ENCODE results near the gene TAS2R30. TPM values are rescaled to one million over a fixed set of nuclear protein-coding genes. Genes with fewer than 3 reads are reported as not detected.
"Not testable (repeated sequence)": the region's sequence is repeated elsewhere in the genome, so short reads cannot be mapped to it uniquely, and the experiment has no call there.

TAS2R30 gene
- polyA plus RNA-seq, 4 donors: 0.03 to 0.12 TPM; not detected in 2

- no peaks in the 10 kb centered on the region for H3K27me3 ChIP-seq (ENCODE audit: control insufficient read depth in 3 of 3, insufficient read depth in 3 of 3, low read length in 3 of 3)
- no peaks in the 10 kb centered on the region for H3K4me1 ChIP-seq (ENCODE audit: control insufficient read depth in 3 of 3, insufficient read depth in 2 of 3, low read depth in 1 of 3, low read length in 2 of 3)
- peaks cover 0 to 21% of the 10 kb centered on the region in 2 donors for H3K9me3 ChIP-seq (ENCODE audit: control insufficient read depth in 2 of 2, insufficient read depth in 1 of 2, low read depth in 1 of 2, low read length in 1 of 2)
- H3K36me3 ChIP-seq (ENCODE audit: control insufficient read depth in 3 of 3, insufficient read depth in 2 of 3, low read depth in 1 of 3, low read length in 3 of 3): peaks cover 0 to 9% (median 0%) of the 10 kb centered on the region in 3 donors
- no peak overlapping the region for H3K4me3 ChIP-seq (ENCODE audit: low read depth in 1 of 3, low read length in 3 of 3)
- 52 to 83% (median 77%) methylated on average over 2 of the region's 2 CpGs for WGBS, 3 donors
- H3K27ac ChIP-seq (ENCODE audit: low read depth in 1 of 3, low read length in 2 of 3): no peak overlapping the region
- no peak for DNase-seq
- no peak for FAIRE-seq
These were observed 8.9 kb upstream of the TAS2R30 start for GRCh38 chr12:11143352-11143751.

- no peaks in the 10 kb centered on the region for H3K27me3 ChIP-seq (ENCODE audit: control insufficient read depth in 3 of 3, insufficient read depth in 3 of 3, low read length in 3 of 3)
- DNase-seq (no peak), FAIRE-seq (no peak)
- no peak overlapping the region for H3K27ac ChIP-seq (ENCODE audit: low read depth in 1 of 3, low read length in 2 of 3)
- 49 to 71% (median 59%) methylated on average over 2 of the region's 2 CpGs for WGBS, 3 donors
- no peaks in the 10 kb centered on the region for H3K9me3 ChIP-seq (ENCODE audit: control insufficient read depth in 2 of 2, insufficient read depth in 1 of 2, low read depth in 1 of 2, low read length in 1 of 2)
- H3K4me3 ChIP-seq (ENCODE audit: low read depth in 1 of 3, low read length in 3 of 3): no peak overlapping the region
- no peaks in the 10 kb centered on the region for H3K4me1 ChIP-seq (ENCODE audit: control insufficient read depth in 3 of 3, insufficient read depth in 2 of 3, low read depth in 1 of 3, low read length in 2 of 3)
- no peaks in the 10 kb centered on the region for H3K36me3 ChIP-seq (ENCODE audit: control insufficient read depth in 3 of 3, insufficient read depth in 2 of 3, low read depth in 1 of 3, low read length in 3 of 3)
These were observed 1.6 kb upstream of the TAS2R30 start for GRCh38 chr12:11136075-11136474.

GRCh38 chr12:11133816-11134215, 628 bp downstream of the TAS2R30 start:
- Histone ChIP-seq H3K4me3 (ENCODE audit: low read depth in 1 of 3, low read length in 3 of 3) (no peak overlapping the region), H3K27me3 (ENCODE audit: control insufficient read depth in 3 of 3, insufficient read depth in 3 of 3, low read length in 3 of 3) (no peaks in the 10 kb centered on the region), H3K9me3 (ENCODE audit: control insufficient read depth in 2 of 2, insufficient read depth in 1 of 2, low read depth in 1 of 2, low read length in 1 of 2) (no peaks in the 10 kb centered on the region), H3K27ac (ENCODE audit: low read depth in 1 of 3, low read length in 2 of 3) (no peak overlapping the region), H3K4me1 (ENCODE audit: control insufficient read depth in 3 of 3, insufficient read depth in 2 of 3, low read depth in 1 of 3, low read length in 2 of 3) (no peaks in the 10 kb centered on the region), H3K36me3 (ENCODE audit: control insufficient read depth in 3 of 3, insufficient read depth in 2 of 3, low read depth in 1 of 3, low read length in 3 of 3) (peaks cover 0 to 3% (median 0%) of the 10 kb centered on the region in 3 donors)
- DNase-seq (no peak), FAIRE-seq (no peak)
- WGBS, 3 donors: 90 to 100% (median 96%) methylated on average over 2 of the region's 2 CpGs

GRCh38 chr12:11133162-11133561, 1.3 kb downstream of the TAS2R30 start:
- Histone ChIP-seq H3K4me1 (ENCODE audit: control insufficient read depth in 3 of 3, insufficient read depth in 2 of 3, low read depth in 1 of 3, low read length in 2 of 3) (no peaks in the 10 kb centered on the region), H3K4me3 (ENCODE audit: low read depth in 1 of 3, low read length in 3 of 3) (no peak overlapping the region), H3K36me3 (ENCODE audit: control insufficient read depth in 3 of 3, insufficient read depth in 2 of 3, low read depth in 1 of 3, low read length in 3 of 3) (peaks cover 0 to 3% (median 0%) of the 10 kb centered on the region in 3 donors), H3K27me3 (ENCODE audit: control insufficient read depth in 3 of 3, insufficient read depth in 3 of 3, low read length in 3 of 3) (no peaks in the 10 kb centered on the region), H3K9me3 (ENCODE audit: control insufficient read depth in 2 of 2, insufficient read depth in 1 of 2, low read depth in 1 of 2, low read length in 1 of 2) (no peaks in the 10 kb centered on the region), H3K27ac (ENCODE audit: low read depth in 1 of 3, low read length in 2 of 3) (no peak overlapping the region)
- FAIRE-seq: no peak
- no peak for DNase-seq
- WGBS, 3 donors: 90 to 93% (median 93%) methylated on average over 2 of the region's 2 CpGs

- Histone ChIP-seq H3K27me3 (ENCODE audit: control insufficient read depth in 3 of 3, insufficient read depth in 3 of 3, low read length in 3 of 3) (no peaks in the 10 kb centered on the region), H3K27ac (ENCODE audit: low read depth in 1 of 3, low read length in 2 of 3) (no peak overlapping the region), H3K36me3 (ENCODE audit: control insufficient read depth in 3 of 3, insufficient read depth in 2 of 3, low read depth in 1 of 3, low read length in 3 of 3) (peaks cover 0 to 3% (median 0%) of the 10 kb centered on the region in 3 donors), H3K4me3 (ENCODE audit: low read depth in 1 of 3, low read length in 3 of 3) (no peak overlapping the region), H3K4me1 (ENCODE audit: control insufficient read depth in 3 of 3, insufficient read depth in 2 of 3, low read depth in 1 of 3, low read length in 2 of 3) (no peaks in the 10 kb centered on the region), H3K9me3 (ENCODE audit: control insufficient read depth in 2 of 2, insufficient read depth in 1 of 2, low read depth in 1 of 2, low read length in 1 of 2) (no peaks in the 10 kb centered on the region)
- 36 to 71% (median 63%) methylated on average over 2 of the region's 2 CpGs for WGBS, 3 donors
- DNase-seq (no peak), FAIRE-seq (no peak)
These were observed 3.4 kb downstream of the TAS2R30 start for GRCh38 chr12:11130999-11131398.

GRCh38 chr12:11130382-11130781, 4.1 kb downstream of the TAS2R30 start:
- FAIRE-seq (no peak), DNase-seq (no peak)
- H3K27ac ChIP-seq (ENCODE audit: low read depth in 1 of 3, low read length in 2 of 3): no peak overlapping the region
- no peaks in the 10 kb centered on the region for H3K4me1 ChIP-seq (ENCODE audit: control insufficient read depth in 3 of 3, insufficient read depth in 2 of 3, low read depth in 1 of 3, low read length in 2 of 3)
- WGBS, 3 donors: 95 to 98% (median 97%) methylated on average over 3 of the region's 3 CpGs
- peaks cover 0 to 3% (median 0%) of the 10 kb centered on the region in 3 donors for H3K36me3 ChIP-seq (ENCODE audit: control insufficient read depth in 3 of 3, insufficient read depth in 2 of 3, low read depth in 1 of 3, low read length in 3 of 3)
- no peaks in the 10 kb centered on the region for H3K9me3 ChIP-seq (ENCODE audit: control insufficient read depth in 2 of 2, insufficient read depth in 1 of 2, low read depth in 1 of 2, low read length in 1 of 2)
- no peaks in the 10 kb centered on the region for H3K27me3 ChIP-seq (ENCODE audit: control insufficient read depth in 3 of 3, insufficient read depth in 3 of 3, low read length in 3 of 3)
- no peak overlapping the region for H3K4me3 ChIP-seq (ENCODE audit: low read depth in 1 of 3, low read length in 3 of 3)

- not testable (repeated sequence) for H3K4me3 ChIP-seq (ENCODE audit: low read depth in 1 of 3, low read length in 3 of 3); H3K27me3 ChIP-seq (ENCODE audit: control insufficient read depth in 3 of 3, insufficient read depth in 3 of 3, low read length in 3 of 3); H3K27ac ChIP-seq (ENCODE audit: low read depth in 1 of 3, low read length in 2 of 3); FAIRE-seq; DNase-seq; H3K4me1 ChIP-seq (ENCODE audit: control insufficient read depth in 3 of 3, insufficient read depth in 2 of 3, low read depth in 1 of 3, low read length in 2 of 3); H3K9me3 ChIP-seq (ENCODE audit: control insufficient read depth in 2 of 2, insufficient read depth in 1 of 2, low read depth in 1 of 2, low read length in 1 of 2); H3K36me3 ChIP-seq (ENCODE audit: control insufficient read depth in 3 of 3, insufficient read depth in 2 of 3, low read depth in 1 of 3, low read length in 3 of 3)
- 94 to 100% (median 97%) methylated on average over 1 of the region's 1 CpG for WGBS, 3 donors
These were observed 20.3 kb downstream of the TAS2R30 start for GRCh38 chr12:11114130-11114529.

- not testable (repeated sequence) for DNase-seq; H3K4me1 ChIP-seq (ENCODE audit: control insufficient read depth in 3 of 3, insufficient read depth in 2 of 3, low read depth in 1 of 3, low read length in 2 of 3); FAIRE-seq; H3K27me3 ChIP-seq (ENCODE audit: control insufficient read depth in 3 of 3, insufficient read depth in 3 of 3, low read length in 3 of 3); H3K4me3 ChIP-seq (ENCODE audit: low read depth in 1 of 3, low read length in 3 of 3); H3K27ac ChIP-seq (ENCODE audit: low read depth in 1 of 3, low read length in 2 of 3)
- peaks cover 0 to 13% (median 0%) of the 10 kb centered on the region in 3 donors for H3K36me3 ChIP-seq (ENCODE audit: control insufficient read depth in 3 of 3, insufficient read depth in 2 of 3, low read depth in 1 of 3, low read length in 3 of 3)
- WGBS, 3 donors: 71 to 88% (median 84%) methylated on average over 1 of the region's 1 CpG
- H3K9me3 ChIP-seq (ENCODE audit: control insufficient read depth in 2 of 2, insufficient read depth in 1 of 2, low read depth in 1 of 2, low read length in 1 of 2): peaks cover 0 to 21% of the 10 kb centered on the region in 2 donors
These were observed 23.2 kb downstream of the TAS2R30 start for GRCh38 chr12:11111213-11111612.

- 80 to 100% (median 87%) methylated on average over 2 of the region's 2 CpGs for WGBS, 3 donors
- DNase-seq (no peak), FAIRE-seq (no peak)
- H3K36me3 ChIP-seq (ENCODE audit: control insufficient read depth in 3 of 3, insufficient read depth in 2 of 3, low read depth in 1 of 3, low read length in 3 of 3): peaks cover 0 to 13% (median 0%) of the 10 kb centered on the region in 3 donors
- H3K27ac ChIP-seq (ENCODE audit: low read depth in 1 of 3, low read length in 2 of 3): no peak overlapping the region
- no peak overlapping the region for H3K4me3 ChIP-seq (ENCODE audit: low read depth in 1 of 3, low read length in 3 of 3)
- H3K27me3 ChIP-seq (ENCODE audit: control insufficient read depth in 3 of 3, insufficient read depth in 3 of 3, low read length in 3 of 3): no peaks in the 10 kb centered on the region
- peaks cover 0 to 17% of the 10 kb centered on the region in 2 donors for H3K9me3 ChIP-seq (ENCODE audit: control insufficient read depth in 2 of 2, insufficient read depth in 1 of 2, low read depth in 1 of 2, low read length in 1 of 2)
- H3K4me1 ChIP-seq (ENCODE audit: control insufficient read depth in 3 of 3, insufficient read depth in 2 of 3, low read depth in 1 of 3, low read length in 2 of 3): no peaks in the 10 kb centered on the region
These were observed 25.6 kb downstream of the TAS2R30 start for GRCh38 chr12:11108862-11109261.
